Eye (tissue), 1 donor: Measurements from ENCODE around the gene CDT1.

Experiments used
- DNase-seq: peaks from one replicate; pipeline ENCODE4 v3.0.0-alpha.2; 2015

The CDT1 gene

DNA sequence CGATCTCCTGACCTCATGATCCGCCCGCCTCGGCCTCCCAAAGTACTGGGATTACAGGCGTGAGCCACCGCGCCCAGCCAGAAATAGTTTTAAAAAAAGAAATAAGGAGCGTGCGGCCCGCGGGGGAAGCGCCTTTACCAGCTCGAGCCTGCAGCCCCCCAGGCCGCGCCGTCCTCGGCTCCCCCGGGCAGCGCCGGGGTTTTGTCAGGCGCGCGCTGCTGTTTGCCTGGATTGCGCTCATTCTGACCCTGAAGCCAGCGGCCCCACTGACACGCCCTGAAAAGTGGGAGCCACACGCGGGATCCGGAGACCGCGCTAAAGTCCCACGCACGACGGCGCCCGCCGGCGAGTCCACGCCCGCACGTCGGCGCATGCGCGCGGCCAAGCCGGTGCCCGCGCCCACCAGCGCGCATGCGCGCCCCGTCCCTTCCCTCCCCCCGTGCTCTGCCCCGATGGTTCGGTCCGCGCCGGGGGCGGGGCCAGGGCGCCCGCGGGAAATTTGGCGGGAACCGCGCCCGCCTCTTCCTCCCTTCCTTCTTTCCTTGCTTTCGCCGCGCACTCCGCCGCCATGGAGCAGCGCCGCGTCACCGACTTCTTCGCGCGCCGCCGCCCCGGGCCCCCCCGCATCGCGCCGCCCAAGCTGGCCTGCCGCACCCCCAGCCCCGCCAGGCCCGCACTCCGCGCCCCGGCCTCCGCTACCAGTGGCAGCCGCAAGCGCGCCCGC is at the start of gene CDT1:
TSS of gene CDT1 (plus strand) at position 526 of the 724 bp plus-strand sequence. CDS start at position 569, 43 bp downstream.
- peak; percentile 94 for DNase-seq

DNA sequence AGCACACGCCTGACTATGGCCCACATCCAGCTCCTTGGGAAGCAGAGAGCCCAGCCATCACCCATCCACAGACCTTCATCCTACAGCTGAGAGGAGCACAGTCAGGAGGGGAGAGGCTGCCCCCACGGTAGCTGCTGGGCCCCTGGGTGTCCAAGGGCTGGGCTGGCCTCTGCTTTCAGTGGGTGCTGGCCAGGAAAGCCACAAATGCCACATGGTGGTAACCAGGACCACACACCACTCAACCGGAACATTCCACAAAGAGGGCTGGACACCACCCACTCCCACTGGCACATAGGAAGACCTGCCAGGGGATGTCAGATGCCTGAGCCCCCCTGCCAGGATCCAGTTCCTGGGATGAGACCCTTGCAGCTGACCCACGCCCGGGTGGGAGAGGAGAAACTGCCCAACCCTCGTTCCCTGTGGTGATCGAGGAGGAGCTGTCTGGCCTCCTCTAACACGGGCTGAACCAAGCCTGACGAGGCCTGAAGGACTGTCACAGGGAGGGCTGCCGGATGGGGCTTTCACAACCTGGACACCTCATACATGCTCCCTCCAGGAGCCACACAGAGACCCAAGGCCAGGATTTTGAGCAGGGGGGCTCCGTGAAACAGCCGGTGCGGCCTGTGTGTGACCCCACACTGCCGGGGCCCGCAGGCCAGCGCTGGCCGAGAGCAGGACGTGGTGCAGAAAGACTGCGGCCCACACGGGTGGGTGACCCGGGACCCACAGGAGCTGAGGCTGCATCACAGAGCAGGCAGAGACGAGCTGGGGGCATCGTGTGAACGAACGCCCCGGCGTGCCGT is 49.3 kb upstream of the CDT1 start:
- no peak for DNase-seq

DNA sequence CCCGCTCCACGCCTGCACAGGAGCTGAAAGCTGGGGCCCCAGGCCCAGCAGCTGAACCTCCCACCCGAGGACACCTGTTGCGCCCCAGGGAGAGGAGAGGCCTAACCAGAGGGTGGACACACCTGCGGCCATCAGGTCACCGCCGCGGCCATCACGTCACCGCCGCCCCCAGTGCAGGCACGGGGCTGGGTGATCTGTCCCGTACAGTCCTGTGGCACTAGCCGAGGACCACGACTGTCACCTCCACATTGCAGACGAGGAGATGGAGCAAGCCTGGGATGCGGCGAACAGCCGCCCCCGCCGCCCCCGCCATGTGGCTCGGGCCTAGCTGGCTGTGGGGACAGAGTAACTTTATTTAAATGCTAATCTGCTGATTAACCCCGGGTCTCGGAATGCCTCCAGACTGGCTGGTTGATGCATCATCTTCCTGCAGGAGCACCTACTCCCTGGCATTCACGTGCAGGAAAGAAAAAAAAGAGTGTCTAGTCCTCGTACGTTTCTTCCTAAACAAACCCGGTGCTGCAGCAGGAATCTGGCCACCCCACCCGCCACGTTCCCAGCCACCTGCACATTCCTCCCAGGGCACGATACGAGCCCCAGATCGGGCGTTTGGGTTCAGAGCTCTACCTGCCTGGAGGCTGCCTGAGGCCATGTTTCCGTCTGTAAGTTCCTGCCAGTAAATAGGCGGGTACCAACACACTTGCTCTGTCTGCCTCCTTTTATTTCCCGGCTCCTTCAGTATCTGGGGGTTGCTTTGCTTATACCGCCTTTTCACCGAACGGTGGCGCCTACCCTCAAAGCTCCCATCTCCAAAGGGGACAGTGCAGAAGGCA is 48.5 kb upstream of the CDT1 start:
- DNase-seq: no peak

DNA sequence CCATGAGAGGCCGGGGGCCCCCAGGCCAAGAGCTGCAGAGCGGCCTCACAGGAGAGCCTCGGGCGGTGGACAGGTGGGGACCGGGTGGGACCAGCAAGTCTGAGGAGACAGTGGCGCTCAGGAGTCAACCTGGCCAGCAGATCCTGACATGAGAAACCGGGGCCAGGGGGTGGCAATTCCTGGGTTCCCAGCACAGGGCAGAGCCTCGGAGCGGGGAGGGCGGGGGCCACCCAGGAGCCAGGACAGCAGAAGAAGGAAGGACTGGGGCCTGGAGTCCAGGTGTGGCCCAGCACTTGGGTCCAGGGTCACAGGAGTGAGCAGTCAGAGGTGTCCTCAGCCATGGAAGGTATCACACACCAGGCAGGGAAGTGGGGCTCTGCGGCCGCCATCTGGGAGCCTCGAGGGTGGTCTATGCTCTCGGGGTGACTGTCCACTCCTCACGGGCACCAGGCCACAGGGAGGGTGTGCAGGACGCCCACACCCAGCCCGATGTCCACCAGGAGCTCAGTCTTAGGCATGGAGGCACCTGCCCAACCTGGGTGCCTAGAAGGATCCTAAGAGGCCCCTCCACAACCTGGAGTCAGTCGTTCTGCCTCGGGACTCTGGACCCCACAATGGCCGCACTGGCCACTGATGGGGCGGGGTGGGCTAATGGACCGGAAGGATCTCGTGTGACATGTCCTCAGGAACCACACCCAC is 47.7 kb upstream of the CDT1 start:
- no peak for DNase-seq

DNA sequence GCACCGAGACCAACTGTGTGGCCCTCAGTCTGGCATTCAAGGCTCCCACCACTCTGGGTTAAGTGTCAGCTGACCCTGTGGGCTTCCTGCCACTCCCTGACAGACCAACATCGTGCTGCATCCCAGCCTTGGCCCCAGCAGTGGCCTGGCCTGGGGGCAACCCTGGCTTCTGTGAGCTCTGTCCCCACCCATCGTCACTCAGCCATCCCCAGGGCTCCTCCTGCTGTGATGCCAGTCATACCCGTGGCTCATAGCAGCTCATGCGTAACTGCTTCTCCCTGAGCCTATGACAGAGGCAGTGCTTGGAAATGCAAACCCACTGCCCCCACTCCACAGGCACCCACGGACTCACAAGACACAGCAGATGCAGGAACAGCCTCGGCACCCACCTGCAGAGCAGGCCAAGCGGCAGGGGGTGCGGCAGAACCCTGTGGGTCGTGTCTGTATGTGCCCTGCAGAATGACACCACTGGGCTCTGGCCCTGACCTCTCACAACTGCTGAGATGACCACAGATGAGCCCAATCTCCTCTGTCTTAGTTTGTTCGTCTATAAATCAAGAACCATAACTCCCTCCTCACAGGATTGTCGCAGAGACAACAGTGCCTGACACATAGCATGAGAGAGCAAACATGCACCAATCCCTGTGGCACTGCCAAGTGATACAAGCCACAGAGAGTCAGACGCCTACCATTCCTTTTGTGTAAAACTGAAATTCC is 45.2 kb upstream of the CDT1 start:
- no peak for DNase-seq

DNA sequence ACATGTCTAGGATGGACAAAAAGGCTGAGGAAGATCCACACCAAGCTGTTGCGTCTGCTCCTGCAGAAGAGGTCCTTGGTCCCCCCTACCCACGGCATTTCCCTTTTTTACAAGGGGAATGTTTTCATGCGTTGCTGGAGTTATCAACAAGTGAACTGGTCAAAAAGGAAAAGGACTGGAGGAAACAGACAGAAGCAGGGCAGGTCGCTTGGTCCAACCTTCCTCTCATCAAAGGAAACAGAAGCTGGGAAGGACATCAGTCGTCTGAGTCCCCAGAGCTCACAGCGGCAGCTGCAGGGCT is 44.7 kb upstream of the CDT1 start:
- DNase-seq: no peak

DNA sequence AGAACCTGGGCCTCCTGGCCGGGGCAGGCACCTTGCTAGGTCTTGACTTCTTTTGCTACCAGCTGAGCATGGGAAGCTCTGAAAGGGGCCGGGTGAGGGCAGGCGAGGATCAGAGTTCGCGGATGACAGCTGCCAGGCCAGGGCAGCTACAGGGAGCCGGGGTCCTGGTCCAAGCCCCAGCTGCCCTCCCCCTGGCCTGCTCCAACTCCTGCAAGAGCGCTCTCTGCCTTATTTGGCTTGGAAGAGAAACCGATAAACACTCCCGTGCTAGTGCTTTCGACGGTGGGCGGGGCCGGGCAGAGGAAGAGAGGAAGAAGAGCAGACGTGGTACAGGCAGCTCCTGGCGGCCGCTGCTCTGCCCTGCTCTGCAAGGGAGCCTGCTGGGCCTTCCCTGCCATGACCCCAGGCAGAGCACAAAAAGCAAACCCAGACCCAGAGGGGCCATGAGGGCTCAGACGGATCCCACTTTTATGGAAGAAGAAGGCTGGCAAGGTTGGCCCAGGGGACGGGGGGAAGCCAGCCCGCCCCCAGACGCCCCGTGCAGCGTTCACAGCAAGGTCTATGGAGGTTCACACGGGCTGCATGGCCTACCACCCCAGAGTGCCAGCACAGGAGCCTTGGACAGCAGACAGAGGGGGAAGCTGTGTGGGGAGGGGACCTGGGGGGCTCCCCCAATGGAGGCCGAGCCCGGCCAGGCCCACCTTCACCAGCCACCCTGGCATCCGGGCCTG is 44.2 kb upstream of the CDT1 start:
- no peak for DNase-seq

DNA sequence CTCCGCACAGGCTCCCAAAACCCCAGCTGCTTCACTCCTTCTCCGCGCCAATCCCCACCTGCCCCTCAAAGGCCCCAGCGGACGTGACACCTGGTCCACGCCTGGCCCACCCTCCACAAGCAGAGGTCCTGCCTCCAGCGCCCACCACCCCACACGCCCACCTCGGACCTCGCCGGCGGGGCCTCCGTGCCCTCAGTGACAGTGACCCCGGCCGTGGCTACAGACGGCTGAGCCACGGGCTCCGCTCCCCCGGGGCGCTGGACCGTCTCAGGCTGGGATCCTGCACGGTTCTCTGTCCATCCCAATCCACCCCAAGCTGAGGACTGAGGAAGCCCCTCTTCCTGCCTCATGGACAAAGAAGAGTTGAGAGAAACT is 43.6 kb upstream of the CDT1 start:
- no peak for DNase-seq

DNA sequence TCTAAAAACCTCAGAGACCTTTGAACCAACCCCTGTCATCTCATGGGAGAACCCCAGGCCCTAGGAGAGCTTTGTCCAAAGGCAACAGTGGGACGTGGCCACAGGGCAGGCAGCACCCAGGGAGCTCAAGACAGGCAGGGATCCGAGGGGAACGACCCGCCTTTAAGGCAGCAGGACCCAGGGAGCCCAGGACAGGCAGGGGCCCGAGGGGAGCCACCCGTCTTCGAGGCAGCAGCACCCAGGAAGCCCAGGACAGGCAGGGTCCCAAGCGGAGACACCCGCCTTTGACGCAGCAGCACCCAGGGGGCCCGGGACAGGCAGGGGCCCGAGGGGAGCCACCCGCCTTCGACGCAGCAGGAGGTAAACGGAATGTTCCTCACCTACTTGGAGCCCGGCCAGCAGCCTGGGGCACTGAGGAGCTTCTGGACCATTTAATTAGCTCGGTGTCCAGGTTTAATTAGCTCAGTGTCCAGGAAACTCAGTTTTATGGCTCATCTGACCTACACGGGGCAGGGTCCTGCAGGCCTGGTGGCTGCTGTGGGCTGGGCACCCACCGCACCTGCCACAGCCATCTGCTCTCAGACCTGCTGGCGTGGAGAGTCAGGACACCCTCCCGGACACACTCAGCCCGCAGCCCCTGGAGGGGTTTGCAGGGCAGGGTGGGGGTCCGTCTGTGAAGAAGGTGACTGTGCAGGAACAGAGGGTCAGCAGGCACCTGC is 43.0 kb upstream of the CDT1 start:
- no peak for DNase-seq

DNA sequence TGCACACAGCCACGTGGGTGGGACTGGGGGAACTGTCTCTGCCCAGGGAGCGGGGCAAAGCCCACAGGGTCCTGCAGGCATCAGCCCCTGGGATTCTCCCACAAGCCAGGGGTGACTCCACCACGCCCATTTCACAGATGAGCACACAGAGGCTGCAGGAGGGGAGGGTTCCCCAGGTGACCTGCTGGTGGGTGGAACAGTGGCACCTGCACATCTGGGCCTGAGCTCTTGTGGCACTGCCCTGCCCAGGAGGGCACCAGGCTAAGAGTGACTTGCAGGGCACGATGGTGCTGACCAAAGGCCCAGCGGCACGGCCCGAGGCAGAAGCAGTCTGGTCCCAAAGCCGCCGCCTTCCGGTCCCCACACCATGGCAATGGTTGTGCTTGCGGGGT is 42.5 kb upstream of the CDT1 start:
- DNase-seq: no peak

DNA sequence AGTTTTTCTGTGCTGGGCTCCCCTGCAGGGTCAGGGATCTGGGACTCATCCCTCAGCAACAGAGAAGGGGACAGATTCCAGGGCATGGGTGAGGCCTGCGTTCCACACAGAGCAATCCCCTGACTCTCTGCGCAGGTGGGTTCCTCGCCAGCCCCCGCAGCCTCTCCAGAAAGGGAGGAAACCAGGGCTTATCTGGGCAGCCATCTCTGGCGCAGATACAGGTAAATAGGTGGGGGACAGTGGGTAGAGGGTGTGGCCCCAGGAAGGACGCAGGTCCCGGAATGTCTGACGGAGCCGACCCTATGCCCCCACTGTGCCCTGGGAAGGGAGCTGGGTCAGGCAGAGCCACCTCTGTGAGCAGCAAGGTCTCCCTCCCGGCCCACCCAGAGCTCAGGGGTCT is 41.8 kb upstream of the CDT1 start:
- DNase-seq: no peak

DNA sequence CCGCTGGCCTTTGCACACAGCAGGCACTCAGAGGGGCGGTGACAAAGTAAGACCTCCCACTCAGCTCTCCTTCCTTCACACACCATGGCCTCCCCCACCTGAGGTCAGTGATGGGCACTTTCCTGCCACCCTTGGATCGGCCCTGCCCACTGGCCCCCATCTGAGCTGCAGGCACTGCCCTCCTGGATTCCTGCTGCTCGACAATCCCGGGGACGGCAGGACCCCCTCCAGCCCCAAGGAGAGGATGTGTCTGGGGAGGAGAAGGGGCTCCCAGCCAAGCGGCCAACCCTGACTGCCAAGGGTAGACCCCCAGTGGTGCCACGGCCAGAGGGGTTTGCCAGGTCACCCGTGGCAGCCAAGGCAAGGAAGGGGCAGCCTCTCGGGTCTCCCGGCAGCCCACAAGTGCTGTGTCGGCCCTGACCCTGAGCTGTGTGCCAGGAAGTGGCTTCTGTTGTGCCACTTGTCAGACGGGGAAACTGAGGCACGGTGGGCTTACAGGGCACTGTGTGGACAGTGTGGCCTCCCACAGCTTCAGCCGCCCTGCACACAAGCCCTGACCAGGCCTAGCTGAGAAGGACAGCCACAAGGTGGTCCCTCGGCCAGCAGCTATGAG is 41.2 kb upstream of the CDT1 start:
- DNase-seq: no peak

DNA sequence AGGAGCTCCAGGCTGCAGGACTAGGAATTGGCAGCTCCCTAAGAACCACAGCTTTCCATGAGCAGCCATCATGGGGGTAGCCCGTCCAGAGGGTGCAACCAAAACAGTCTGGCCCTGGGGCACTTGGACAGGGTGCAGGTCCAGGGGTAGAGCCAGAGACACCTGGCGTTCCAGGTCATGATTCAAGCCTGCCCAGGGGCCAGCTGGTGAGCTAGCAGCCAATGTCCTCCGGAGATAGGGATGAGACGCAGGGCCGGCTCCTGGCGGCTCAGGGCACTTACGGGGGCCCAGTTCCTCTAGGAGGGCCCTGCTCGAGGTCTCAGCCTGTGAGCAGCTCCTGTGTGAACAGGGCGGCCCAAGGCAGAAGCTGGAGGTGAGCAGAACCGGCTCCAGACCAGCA is 40.6 kb upstream of the CDT1 start:
- no peak for DNase-seq

DNA sequence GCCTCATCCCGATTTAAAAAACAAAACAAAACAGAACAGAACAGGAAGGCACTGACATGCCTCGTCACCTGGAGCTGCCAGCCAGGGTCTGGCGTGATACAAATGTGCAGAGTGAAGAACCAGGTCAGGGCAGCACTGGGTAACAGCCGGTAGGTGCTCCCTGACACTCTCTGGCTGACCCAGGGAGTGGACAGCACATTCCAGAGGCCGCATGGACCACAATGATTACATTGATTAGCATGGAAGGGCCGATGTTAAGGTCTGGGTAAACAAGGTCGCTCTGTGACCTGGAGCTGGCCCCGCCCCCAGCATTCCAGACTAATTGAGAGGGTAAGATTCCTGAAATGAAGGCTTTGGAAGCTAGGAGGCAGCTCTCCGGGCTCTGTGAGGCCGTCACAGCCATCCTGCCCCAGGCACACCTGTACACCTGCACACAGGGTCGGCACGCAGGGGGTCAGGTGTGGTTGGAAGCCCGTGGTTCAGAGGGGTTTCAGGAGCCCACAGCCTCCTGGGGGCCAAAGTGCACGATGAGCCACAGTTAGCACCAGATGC is 40.0 kb upstream of the CDT1 start:
- DNase-seq: peak; percentile 79

DNA sequence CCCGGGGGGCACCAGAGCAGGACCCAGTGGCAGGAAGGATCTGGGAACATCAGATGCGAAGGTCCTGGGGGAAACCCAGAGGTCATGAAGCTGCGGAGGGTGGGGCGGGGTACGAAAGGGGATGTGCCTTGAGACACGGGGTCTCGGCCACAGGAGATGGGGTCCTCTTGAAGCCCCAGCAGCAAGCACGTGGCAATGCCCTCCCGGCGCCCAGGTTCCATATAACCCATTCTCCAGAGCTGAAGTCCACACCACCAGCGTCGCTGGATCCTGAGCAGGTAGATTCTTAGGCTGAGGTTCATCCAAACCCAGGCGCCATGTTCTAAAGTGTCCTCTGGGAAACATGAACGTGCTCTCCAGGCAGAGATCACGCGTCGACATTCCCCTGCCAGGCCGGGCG is 39.5 kb upstream of the CDT1 start:
- DNase-seq: no peak

DNA sequence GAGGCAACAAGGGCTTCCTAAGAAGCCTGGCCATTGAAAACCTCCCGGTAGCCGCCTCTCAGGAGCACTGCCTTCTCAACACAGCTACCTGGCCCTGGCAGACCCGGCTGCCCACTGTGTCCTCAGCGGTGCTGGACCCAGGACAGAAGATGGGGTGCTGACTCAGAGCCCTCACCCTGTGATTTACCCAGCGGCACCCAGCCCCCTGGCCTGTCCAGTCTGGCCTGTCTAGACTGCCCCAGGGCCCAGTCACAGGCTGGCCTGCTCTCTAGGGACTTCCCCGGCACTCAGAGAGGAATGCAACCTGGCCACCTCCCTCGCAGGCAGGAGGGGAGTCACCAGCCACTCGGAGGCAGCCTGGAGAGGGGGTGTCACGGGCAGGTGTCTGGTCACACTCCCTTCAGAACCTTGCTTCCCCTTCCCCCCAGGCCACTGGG is 38.7 kb upstream of the CDT1 start:
- no peak for DNase-seq

DNA sequence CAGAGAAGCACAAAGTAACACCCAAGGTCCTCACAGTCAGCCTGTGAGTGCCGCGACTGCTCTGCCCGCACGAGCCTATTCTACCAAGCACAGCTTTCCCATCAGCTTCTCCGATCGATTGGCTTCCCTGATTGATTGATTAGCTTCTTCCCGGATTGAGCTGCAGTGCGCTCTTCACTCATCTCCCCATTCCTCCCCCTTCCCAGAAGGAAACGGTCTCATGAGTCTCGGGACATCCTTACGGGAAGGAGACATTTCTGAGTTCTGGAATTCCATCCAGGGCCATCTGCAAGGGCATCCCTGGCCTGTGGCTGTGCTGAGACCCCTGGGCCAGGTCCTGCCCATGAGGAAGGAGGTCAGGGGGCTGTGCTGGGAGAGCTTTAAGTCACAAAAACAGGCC is 36.6 kb upstream of the CDT1 start:
- no peak for DNase-seq

DNA sequence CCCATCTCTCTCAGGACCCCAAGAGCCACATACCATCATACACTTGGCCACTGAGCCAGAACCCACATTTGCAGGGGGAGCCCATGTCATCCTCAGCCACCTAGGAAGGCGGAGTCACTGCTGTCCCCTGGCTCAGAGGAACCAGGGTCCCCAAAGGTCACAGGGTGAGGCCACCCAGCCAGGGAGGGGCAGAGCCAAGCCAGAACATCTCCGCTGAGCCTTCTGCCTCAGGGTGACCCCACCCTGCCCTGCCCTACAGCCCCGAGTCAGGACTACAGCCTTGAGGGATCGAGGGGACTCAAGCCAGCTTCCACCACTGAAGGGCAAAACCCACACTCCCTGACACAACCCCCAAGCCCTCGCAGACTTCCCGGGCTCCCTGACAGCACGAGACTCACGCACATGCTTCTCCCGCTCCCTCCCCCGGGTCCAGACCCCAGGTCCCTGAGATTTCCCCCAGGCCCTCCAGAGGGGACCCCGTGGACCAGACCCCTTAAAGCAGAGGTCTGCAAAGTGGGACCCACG is 36.0 kb upstream of the CDT1 start:
- DNase-seq: no peak

DNA sequence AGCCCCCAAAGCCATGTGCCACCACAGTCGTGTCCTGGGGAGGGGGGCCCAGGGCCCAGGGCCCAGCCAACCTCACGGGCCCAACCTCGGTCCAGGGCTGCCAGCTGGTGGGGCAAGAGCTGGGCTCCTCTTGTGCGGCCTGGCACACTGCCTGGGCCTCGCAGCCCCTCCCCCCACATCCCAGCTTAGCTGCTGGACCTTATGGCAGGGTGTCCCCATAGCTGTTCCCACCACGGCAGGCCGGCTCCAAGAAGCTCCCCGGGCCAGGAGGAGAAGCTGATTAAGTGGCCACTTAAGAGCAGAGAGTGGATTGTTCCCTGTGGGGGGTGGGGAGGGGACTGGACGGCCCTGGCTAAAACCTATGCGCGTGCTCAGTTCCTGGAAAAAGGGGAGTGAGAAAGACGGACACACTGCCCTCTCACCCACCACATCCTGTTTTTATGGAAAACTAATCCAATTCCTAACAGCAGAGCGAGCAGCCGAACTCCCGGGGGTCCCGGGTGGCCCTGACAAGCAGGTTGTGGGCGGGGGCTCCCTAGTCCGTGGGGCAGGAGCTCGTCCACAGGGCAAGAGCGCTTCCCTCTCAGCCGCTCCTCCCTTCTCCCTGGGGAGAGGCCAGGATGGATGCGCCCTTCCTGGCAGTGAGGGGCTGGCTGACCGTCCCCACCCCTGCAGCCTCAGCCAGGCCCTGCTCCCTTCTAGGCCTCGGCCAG is 35.4 kb upstream of the CDT1 start:
- DNase-seq: peak; percentile 68
